Endothelial cell (in vitro differentiated cells): ENCODE data around the gene RAB33B. TPM values are rescaled to one million over a fixed set of nuclear protein-coding genes. Genes with fewer than 3 reads are reported as not detected.
"Not testable (repeated sequence)": the region's sequence is repeated elsewhere in the genome, so short reads cannot be mapped to it uniquely, and the experiment has no call there.

ENCODE experiments used
- DNase-seq: peaks from one replicate; pipeline ENCODE4 v3.0.0; 2021; ENCODE audit warnings: low spot score
- H3K27ac Mint-ChIP-seq: one replicate; pipeline ENCODE4 v1.8.0; 2021; ENCODE audit warnings: mixed read lengths, inconsistent platforms; ENCODE audit not compliant: unreplicated experiment
- H3K27me3 Mint-ChIP-seq: one replicate; pipeline ENCODE4 v1.8.0; 2021; ENCODE audit warnings: mild to moderate bottlenecking, moderate library complexity, mixed read lengths, inconsistent platforms; ENCODE audit not compliant: unreplicated experiment
- H3K36me3 Mint-ChIP-seq: one replicate; pipeline ENCODE4 v1.8.0; 2021; ENCODE audit warnings: mild to moderate bottlenecking, low read depth, mixed read lengths, inconsistent platforms; ENCODE audit not compliant: unreplicated experiment
- H3K4me1 Mint-ChIP-seq: one replicate; pipeline ENCODE4 v1.8.0; 2021; ENCODE audit warnings: mild to moderate bottlenecking, mixed read lengths, inconsistent platforms; ENCODE audit not compliant: unreplicated experiment
- H3K4me3 Mint-ChIP-seq: one replicate; pipeline ENCODE4 v1.8.0; 2021; ENCODE audit warnings: mild to moderate bottlenecking, mixed read lengths, inconsistent platforms; ENCODE audit not compliant: unreplicated experiment
- H3K9me3 Mint-ChIP-seq: one replicate; pipeline ENCODE4 v1.8.0; 2021; ENCODE audit warnings: mixed read lengths, inconsistent platforms; ENCODE audit not compliant: unreplicated experiment
- CTCF ChIP-seq: fragments of 200-600 bp; sonication (generic); IDR thresholded peaks from one replicate; pipeline ENCODE4 v1.5.0; 2021; ENCODE audit warnings: antibody characterized with exemption; ENCODE audit not compliant: unreplicated experiment
- total RNA-seq: library from RNA; stranded (reverse); fragmentation: NEBNext Ultra II Directional; extraction: Animal tissue kit (Norgen Biotek cat#: 25700); gene quantifications from one replicate; pipeline ENCODE4 v1.2.1, GENCODE V29; 2021; ENCODE audit not compliant: unreplicated experiment

RAB33B gene
- total RNA-seq, 1 donor from 2014 or later: 11.4 TPM

GRCh38 chr4:139457318-139457717 lies 3.4 kb downstream of the RAB33B start:
- peaks cover 48% of the 10 kb centered on the region for H3K4me1 Mint-ChIP-seq
- no peak for TF ChIP-seq CTCF
- H3K27me3 Mint-ChIP-seq: no peaks in the 10 kb centered on the region
- H3K36me3 Mint-ChIP-seq: no peaks in the 10 kb centered on the region
- H3K27ac Mint-ChIP-seq: no peak overlapping the region
- no peak for DNase-seq
- no peaks in the 10 kb centered on the region for H3K9me3 Mint-ChIP-seq
- H3K4me3 Mint-ChIP-seq: no peak overlapping the region

- H3K4me1 Mint-ChIP-seq: peaks cover 41% of the 10 kb centered on the region
- H3K27ac Mint-ChIP-seq: peak overlapping the region; percentile 62
- peaks cover 1% of the 10 kb centered on the region for H3K27me3 Mint-ChIP-seq
- DNase-seq: no peak
- H3K9me3 Mint-ChIP-seq: no peaks in the 10 kb centered on the region
- peaks cover under 1% of the 10 kb centered on the region for H3K36me3 Mint-ChIP-seq
- H3K4me3 Mint-ChIP-seq: peak overlapping the region; percentile 14
- no peak for TF ChIP-seq CTCF
These were observed 4.6 kb downstream of the RAB33B start for GRCh38 chr4:139458543-139458942.

- H3K4me3 Mint-ChIP-seq: no peak overlapping the region
- no peak for DNase-seq
- no peaks in the 10 kb centered on the region for H3K9me3 Mint-ChIP-seq
- H3K36me3 Mint-ChIP-seq: peaks cover 5% of the 10 kb centered on the region
- H3K27ac Mint-ChIP-seq: no peak overlapping the region
- no peak for TF ChIP-seq CTCF
- peaks cover 41% of the 10 kb centered on the region for H3K4me1 Mint-ChIP-seq
- H3K27me3 Mint-ChIP-seq: peaks cover 5% of the 10 kb centered on the region
These were observed 5.1 kb downstream of the RAB33B start for GRCh38 chr4:139458999-139459398.

GRCh38 chr4:139460565-139460964 lies 6.6 kb downstream of the RAB33B start:
- Mint-ChIP-seq H3K9me3 (no peaks in the 10 kb centered on the region), H3K27ac (no peak overlapping the region), H3K36me3 (peaks cover 7% of the 10 kb centered on the region), H3K4me1 (peaks cover 31% of the 10 kb centered on the region), H3K4me3 (no peak overlapping the region), H3K27me3 (peaks cover 5% of the 10 kb centered on the region)
- TF ChIP-seq CTCF: no peak
- DNase-seq: no peak

GRCh38 chr4:139461022-139461628 lies 7.2 kb downstream of the RAB33B start:
- H3K4me1 Mint-ChIP-seq: peaks cover 28% of the 10 kb centered on the region
- peaks cover 5% of the 10 kb centered on the region for H3K27me3 Mint-ChIP-seq
- H3K9me3 Mint-ChIP-seq: no peaks in the 10 kb centered on the region
- peaks cover 7% of the 10 kb centered on the region for H3K36me3 Mint-ChIP-seq
- no peak for TF ChIP-seq CTCF
- no peak overlapping the region for H3K27ac Mint-ChIP-seq
- H3K4me3 Mint-ChIP-seq: no peak overlapping the region
- DNase-seq: no peak

- DNase-seq, H3K9me3 Mint-ChIP-seq, H3K4me3 Mint-ChIP-seq, H3K4me1 Mint-ChIP-seq, H3K27me3 Mint-ChIP-seq, H3K27ac Mint-ChIP-seq: not testable (repeated sequence)
- peaks cover 19% of the 10 kb centered on the region for H3K36me3 Mint-ChIP-seq
These were observed 10.6 kb downstream of the RAB33B start for GRCh38 chr4:139464512-139464911.
